Adrenal gland (tissue), 12 donors: ENCODE measurements around the gene EML1. TPM values are rescaled to one million over a fixed set of nuclear protein-coding genes. Genes with fewer than 3 reads are reported as not detected.

Source experiments
- DNase-seq, 7 donors: peaks; one replicate each; pipeline ENCODE4 v3.0.0-alpha.2; 2019 to 2020
- H3K27ac ChIP-seq, 5 donors: fragments of 200-600 bp; sonication (generic) in 4 of 5; 1 replicate in 3 of 5; 2 replicates in 2 of 5; pipeline versions ENCODE4 v1.5.1 to v1.8.0; 2016 to 2020; ENCODE audit warnings: mild to moderate bottlenecking in 1 of 5
- H3K27me3 ChIP-seq: fragments of 200-600 bp; 2 replicates; pipeline ENCODE4 v1.8.0; 2021
- H3K36me3 ChIP-seq, 2 donors: fragments of 200-600 bp; replicated peaks in 1 of 2; 1 replicate in 1 of 2; 2 replicates in 1 of 2; pipeline versions ENCODE4 v1.5.1 to v1.8.0; 2018 to 2022
- H3K4me1 ChIP-seq, 2 donors: fragments of 200-600 bp; replicated peaks in 1 of 2; 1 replicate in 1 of 2; 2 replicates in 1 of 2; pipeline versions ENCODE4 v1.5.1 to v1.8.0; 2018 to 2021
- H3K4me3 ChIP-seq, 4 donors: fragments of 200-600 bp; sonication (generic) in 3 of 4; one replicate each; pipeline ENCODE4 v1.5.1; 2016 to 2018
- H3K9me3 ChIP-seq, 3 donors: fragments of 200-600 bp; sonication (generic) in 1 of 3; replicated peaks in 1 of 3; 1 replicate in 2 of 3; 2 replicates in 1 of 3; pipeline versions ENCODE4 v1.5.1 to v1.8.0; 2016 to 2021
- POLR2A ChIP-seq, 2 donors: fragments of 450-650 bp; IDR thresholded peaks; one replicate each; pipeline ENCODE4 v1.6.1; 2017; ENCODE audit warnings: antibody characterized with exemption in 2 of 2, mild to moderate bottlenecking in 2 of 2, moderate library complexity in 1 of 2
- WGBS, 4 donors: extraction: QIAGEN DNeasy Blood & Tissue Kit in 2 of 4; methylation state at CpG; one replicate each; pipeline versions ENCODE4 v1.1.5 to v1.1.7; 2013 to 2017; 5-methylcytosine and 5-hydroxymethylcytosine counted together
- intact Hi-C, 2 donors: fragments of 100-400 bp; cut with DNase I; formaldehyde crosslinking; loops; one replicate each; pipeline versions ENCODE4 v1.14.1 to v1.15.0; 2022 to 2023
- polyA plus RNA-seq, 3 donors: library from polyadenylated mRNA; stranded (reverse); fragments of 200-250 nt in 2 of 3; fragments of 350-450 nt in 1 of 3; fragmentation: Illumina TruSeq in 1 of 3; extraction: RNeasy Lipid Tissue Mini Kit (QIAGEN cat#74804) in 1 of 3; gene quantifications; one replicate each; pipeline ENCODE4 v1.2.3, GENCODE V29; 2013 to 2014
- total RNA-seq, 9 donors: library from RNA; depleted of rRNA in 4 of 9; stranded (reverse); fragments of >200 nt in 4 of 9; fragments of 120-200 nt in 1 of 9; fragmentation: NEBNext Ultra II Directional in 1 of 9; extraction: Animal tissue kit (Norgen Biotek cat#: 25700) in 1 of 9; gene quantifications; one replicate each; pipeline versions ENCODE4 v1.1.0 to v1.2.4, GENCODE V29; 2013 to 2023
- TF ChIP-seq, protein P1 (sequence below), 6 experiments: fragments of 450-650 bp in 4 of 6; fragments of 200-600 bp in 2 of 6; sonication (generic) in 1 of 6; IDR thresholded peaks; 1 replicate in 5 of 6; 2 replicates in 1 of 6; pipeline versions ENCODE4 v1.5.1 to v1.8.0; 2016 to 2021; ENCODE audit warnings: antibody characterized with exemption in 6 of 6, mild to moderate bottlenecking in 2 of 6, moderate library complexity in 1 of 6
- donor health status: healthy with polysubstance abuse.
- donor health status: Bipolar disorder and iron deficiency.
- donor health status: DM: yes; HTN: yes; CAD: no.
- donor health status: DM: no; HTN: no; CAD: no.
- donor health status: DM: no; HTN: no; CAD: no.
- donor health status: DM: yes; HTN: yes; CAD: no.

The EML1 gene
- total and polyA plus RNA-seq, 12 donors: 5.5 to 59.5 (median 16.2) TPM

DNA sequence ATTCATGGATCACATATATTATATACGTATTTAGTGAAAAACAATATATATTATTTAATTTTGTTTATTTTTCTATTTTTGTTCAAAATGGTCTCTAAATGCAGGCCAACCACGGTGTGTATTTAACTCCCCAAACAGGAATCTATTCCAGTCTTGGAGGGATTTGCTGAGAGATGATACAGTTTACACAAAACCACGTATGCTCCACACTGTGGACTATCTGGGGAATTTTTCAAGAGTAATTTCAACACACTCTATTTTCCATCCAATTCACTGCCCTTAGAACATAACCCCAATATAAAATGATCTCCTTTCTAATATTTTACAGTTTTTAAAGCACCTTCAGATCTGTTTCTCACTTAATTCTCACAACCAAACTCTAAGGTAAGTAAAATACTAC, 15.3 kb downstream of the EML1 start:
- Histone ChIP-seq H3K9me3 (no peaks in the 10 kb centered on the region), H3K4me1 (peaks cover 0 to 16% of the 10 kb centered on the region in 2 donors), H3K36me3 (no peaks in the 10 kb centered on the region), H3K27me3 (no peaks in the 10 kb centered on the region), H3K27ac (no peak overlapping the region), H3K4me3 (no peak overlapping the region)
- TF ChIP-seq, protein P1, sequence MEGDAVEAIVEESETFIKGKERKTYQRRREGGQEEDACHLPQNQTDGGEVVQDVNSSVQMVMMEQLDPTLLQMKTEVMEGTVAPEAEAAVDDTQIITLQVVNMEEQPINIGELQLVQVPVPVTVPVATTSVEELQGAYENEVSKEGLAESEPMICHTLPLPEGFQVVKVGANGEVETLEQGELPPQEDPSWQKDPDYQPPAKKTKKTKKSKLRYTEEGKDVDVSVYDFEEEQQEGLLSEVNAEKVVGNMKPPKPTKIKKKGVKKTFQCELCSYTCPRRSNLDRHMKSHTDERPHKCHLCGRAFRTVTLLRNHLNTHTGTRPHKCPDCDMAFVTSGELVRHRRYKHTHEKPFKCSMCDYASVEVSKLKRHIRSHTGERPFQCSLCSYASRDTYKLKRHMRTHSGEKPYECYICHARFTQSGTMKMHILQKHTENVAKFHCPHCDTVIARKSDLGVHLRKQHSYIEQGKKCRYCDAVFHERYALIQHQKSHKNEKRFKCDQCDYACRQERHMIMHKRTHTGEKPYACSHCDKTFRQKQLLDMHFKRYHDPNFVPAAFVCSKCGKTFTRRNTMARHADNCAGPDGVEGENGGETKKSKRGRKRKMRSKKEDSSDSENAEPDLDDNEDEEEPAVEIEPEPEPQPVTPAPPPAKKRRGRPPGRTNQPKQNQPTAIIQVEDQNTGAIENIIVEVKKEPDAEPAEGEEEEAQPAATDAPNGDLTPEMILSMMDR (IDR thresholded peaks at IDR 0.05): no peak
- TF ChIP-seq POLR2A (IDR thresholded peaks at IDR 0.05): no peak
- DNase-seq: no peak
- intact Hi-C loops: no loop called here
- 76 to 89% (median 84%) methylated on average over 3 of the region's 3 CpGs for WGBS, 4 donors

DNA sequence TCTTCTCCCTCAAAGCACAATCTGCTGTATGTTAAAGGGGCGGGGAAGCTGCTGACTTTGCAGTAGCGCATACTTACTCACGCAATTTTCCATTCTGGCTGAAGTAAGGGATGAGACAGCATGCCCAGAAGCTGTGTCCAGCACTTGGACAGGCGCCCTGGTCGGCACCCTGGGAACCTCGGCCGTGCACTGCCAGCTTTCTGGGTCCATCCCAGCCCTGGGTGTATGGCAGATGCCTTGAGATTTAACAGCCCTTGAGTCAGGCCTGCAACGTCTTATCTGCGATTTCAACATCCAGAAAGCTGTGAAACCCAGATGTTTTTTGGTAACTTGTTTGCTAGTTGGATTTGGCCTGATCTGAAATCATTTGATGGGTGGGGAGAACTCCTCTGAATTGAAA, 16.1 kb downstream of the EML1 start:
- Histone ChIP-seq H3K4me1 (peaks cover 0 to 16% of the 10 kb centered on the region in 2 donors), H3K4me3 (no peak overlapping the region), H3K27me3 (no peaks in the 10 kb centered on the region), H3K36me3 (no peaks in the 10 kb centered on the region), H3K9me3 (no peaks in the 10 kb centered on the region), H3K27ac (peak overlapping the region in 2 of 5 donors; percentile 23 to 33)
- DNase-seq: peak; percentile 49 to 87 (median 77)
- intact Hi-C loops: no loop called here
- WGBS, 4 donors: 50 to 61% (median 57%) methylated on average over 7 to 9 of the region's 9 CpGs
- TF ChIP-seq, protein P1 (IDR thresholded peaks at IDR 0.05): no peak
- TF ChIP-seq POLR2A (IDR thresholded peaks at IDR 0.05): no peak

DNA sequence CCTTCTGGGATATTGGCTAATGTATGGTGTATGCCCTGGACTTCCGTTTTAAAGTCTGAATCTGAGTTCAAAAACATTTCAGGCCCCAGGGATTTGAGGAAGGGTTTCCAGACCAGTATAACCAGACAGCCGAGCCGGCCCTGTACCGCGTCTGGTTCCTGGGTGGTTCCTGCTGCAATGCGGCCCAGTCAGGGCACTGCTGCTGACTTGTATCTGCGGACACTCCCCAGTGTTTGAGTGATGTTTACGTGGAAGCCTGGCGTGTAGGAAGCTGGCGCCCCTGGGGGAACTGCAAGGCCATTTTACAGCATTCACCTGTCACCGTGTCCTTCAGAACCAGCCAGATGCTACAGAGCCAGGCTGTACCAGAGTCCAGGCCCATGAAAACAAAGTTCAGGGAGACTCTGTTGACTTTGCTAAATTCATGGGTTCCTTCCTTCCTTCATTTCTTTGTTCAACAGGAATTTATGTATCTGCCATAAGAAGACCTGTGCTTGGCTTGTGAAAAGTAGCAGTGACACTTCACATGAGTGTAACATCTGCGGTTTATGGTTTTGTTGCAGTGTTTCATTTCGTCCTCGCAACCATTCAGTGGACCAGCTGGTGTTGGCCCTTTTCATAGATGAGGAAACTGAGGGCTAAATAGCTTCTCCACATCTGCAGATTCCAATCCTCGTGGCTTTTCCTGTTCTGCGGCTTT, 16.8 kb downstream of the EML1 start:
- no peak overlapping the region for H3K4me3 ChIP-seq
- H3K4me1 ChIP-seq: peaks cover 0 to 16% of the 10 kb centered on the region in 2 donors
- peak overlapping the region in 2 of 5 donors; percentile 23 to 33 for H3K27ac ChIP-seq
- no peaks in the 10 kb centered on the region for H3K9me3 ChIP-seq
- H3K27me3 ChIP-seq: no peaks in the 10 kb centered on the region
- TF ChIP-seq POLR2A (IDR thresholded peaks at IDR 0.05): no peak
- TF ChIP-seq, protein P1 (IDR thresholded peaks at IDR 0.05): no peak
- intact Hi-C loops: loop anchor here in 1 of 2 donors (10.0 kb wide), 1 partner anchor 55 kb away; no protein-coding TSS in a partner anchor
- 79 to 93% (median 86%) methylated on average over 11 to 16 of the region's 16 CpGs for WGBS, 4 donors
- H3K36me3 ChIP-seq: no peaks in the 10 kb centered on the region
- DNase-seq: peak in 1 of 7 donors; percentile 52

DNA sequence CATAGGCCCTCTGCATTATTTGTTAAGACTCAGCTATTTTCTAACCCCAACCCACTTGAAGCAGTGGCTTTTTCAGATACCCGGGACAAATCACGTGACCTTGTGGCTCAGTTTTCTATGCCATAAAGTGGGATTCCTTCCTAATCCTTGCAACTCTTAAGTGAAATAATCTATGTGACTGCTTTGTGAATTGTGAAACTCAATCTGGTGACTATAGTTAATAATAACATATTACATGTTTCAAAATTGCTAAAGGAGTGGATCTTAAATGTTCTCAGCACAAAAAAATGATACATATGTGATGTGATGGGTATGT, 17.3 kb downstream of the EML1 start:
- WGBS, 4 donors: 84 to 94% (median 88%) methylated on average over 2 of the region's 2 CpGs
- no peaks in the 10 kb centered on the region for H3K9me3 ChIP-seq
- H3K4me3 ChIP-seq: no peak overlapping the region
- H3K27ac ChIP-seq: no peak overlapping the region
- DNase-seq: no peak
- intact Hi-C loops: loop anchor here in 1 of 2 donors (10.0 kb wide), 1 partner anchor 54 kb away; no protein-coding TSS in a partner anchor
- no peaks in the 10 kb centered on the region for H3K27me3 ChIP-seq
- no peaks in the 10 kb centered on the region for H3K36me3 ChIP-seq
- H3K4me1 ChIP-seq: peaks cover 0 to 16% of the 10 kb centered on the region in 2 donors
- TF ChIP-seq, protein P1 (IDR thresholded peaks at IDR 0.05): no peak
- TF ChIP-seq POLR2A (IDR thresholded peaks at IDR 0.05): no peak
